Left renal cortex interstitium (tissue), 4 donors: Measurements from ENCODE around the gene RDH11. TPM values are rescaled to one million over a fixed set of nuclear protein-coding genes. Genes with fewer than 3 reads are reported as not detected.
"Not testable (repeated sequence)": the region's sequence is repeated elsewhere in the genome, so short reads cannot be mapped to it uniquely, and the experiment has no call there.

ENCODE experiments used
- DNase-seq, 4 donors: peaks; one replicate each; pipeline ENCODE4 v3.0.0-alpha.2; 2013; ENCODE audit warnings: low read depth in 4 of 4, low spot score in 2 of 4, missing footprints in 1 of 4
- polyA plus RNA-seq, 4 donors: library from polyadenylated mRNA; unstranded; fragments of 120-200 nt; gene quantifications; one replicate each; pipeline ENCODE4 v1.2.1, GENCODE V29; 2013; ENCODE audit not compliant: insufficient read length in 4 of 4

The RDH11 gene, protein sequence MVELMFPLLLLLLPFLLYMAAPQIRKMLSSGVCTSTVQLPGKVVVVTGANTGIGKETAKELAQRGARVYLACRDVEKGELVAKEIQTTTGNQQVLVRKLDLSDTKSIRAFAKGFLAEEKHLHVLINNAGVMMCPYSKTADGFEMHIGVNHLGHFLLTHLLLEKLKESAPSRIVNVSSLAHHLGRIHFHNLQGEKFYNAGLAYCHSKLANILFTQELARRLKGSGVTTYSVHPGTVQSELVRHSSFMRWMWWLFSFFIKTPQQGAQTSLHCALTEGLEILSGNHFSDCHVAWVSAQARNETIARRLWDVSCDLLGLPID
- polyA plus RNA-seq = 100 to 1,000 TPM in 3 of 4 donors, 10 to 100 TPM in 1; 96.0 to 120 (median 104) TPM

DNA sequence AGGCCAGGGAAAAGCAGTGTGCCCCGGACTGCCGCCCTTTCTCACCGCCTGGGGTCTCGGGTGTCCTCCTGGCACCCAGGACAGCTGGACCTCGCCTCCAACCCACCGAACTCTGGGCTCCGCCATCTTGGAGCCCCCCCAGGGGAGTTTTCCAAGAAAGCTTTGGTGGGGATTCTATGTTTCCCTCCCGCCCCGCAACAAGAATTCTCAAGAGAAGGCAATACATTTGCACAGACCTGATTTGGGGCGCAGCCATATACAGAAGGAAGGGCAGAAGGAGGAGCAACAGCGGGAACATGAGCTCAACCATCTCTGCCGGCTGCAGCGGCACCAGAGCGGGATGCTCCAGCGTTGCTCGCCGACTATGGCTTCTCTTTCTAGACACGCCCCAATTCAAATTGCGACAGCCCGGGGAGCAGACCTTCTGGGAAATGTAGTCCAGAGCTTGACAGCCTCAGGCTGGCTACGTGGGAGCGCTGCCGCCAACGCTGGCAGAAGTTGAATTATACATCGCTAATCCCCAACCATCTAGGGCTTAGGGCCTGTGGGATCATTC, at the start of gene RDH11:
RDH11 (minus strand) TSS at position 371 of the 556 bp plus-strand sequence; CDS start at position 310, 61 bp downstream.
- DNase-seq = peak; percentile 65 to 85 (median 80)

DNA sequence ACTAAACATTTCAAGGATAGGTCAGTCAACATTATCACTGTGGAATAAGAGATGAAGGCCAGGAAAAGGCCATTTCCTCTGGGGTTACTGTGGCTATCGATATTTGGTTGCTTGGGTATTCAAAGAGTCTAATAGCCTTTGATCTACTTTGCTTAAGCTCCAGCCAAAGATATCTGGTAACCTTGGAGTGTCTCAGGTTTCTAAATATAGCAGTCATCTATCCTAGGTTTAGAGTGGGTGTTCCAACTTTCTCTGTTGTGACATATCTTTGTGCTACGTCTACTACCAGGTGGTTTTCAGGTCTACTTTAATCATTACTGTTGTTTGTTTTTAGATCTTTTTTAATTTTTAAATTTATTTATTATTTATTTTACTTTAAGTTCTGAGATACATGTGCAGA, 48.5 kb upstream of the RDH11 start:
- DNase-seq = no peak

DNA sequence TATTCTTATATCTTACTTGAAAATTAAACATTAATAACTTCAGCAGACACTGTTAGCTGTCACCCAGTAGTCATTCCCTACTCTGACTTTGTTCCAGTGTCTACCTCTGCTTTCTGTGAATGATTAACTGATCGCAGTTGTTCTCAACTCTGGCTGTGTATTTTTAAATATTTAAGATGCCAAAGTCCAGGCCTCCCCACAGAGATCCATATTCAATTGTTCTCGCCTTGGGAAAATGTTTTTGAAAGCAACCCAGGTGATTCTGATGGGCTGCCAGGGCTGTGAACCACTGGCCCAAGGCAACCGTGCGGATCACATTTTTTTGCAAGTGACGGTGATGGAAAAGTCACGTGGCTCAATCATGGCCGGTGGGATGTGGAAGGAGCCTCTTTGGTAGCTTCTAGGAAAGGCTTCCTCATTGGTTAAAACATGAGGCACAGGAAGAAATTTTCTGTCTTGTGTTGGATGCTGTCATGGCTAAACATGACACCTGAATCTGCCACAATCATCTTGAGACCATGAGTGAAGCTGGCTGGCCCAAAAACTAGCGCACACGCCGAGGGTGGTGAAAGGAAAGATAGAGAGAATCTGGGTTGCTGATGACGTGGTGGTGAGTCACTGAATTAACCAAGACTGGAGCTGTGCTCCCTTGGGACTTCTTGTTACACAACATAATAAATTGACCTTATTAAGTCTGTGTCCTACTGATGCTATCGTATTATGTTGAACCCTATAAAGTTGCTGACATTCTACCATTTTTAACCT, 43.4 kb upstream of the RDH11 start:
- no peak for DNase-seq

DNA sequence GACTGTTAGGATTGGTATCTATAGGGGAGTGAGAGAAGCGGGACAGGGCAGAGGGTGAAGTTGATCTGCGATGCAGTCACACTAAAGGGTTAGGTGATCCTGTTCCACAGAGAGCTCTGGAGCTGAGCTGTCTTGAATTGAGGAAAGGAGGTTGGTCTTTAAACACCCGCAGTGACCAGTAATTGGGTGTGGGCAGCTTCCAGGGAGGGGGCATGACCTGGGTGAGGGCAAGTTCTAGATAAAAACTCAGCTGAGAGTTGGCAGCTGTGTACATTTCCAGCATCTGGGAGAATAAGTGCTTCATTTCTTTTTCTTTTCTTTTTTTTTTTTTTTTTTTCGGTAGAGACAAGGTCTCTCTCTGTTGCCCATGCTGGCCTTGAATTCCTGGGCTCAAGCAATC, 41.2 kb upstream of the RDH11 start:
- no peak for DNase-seq

DNA sequence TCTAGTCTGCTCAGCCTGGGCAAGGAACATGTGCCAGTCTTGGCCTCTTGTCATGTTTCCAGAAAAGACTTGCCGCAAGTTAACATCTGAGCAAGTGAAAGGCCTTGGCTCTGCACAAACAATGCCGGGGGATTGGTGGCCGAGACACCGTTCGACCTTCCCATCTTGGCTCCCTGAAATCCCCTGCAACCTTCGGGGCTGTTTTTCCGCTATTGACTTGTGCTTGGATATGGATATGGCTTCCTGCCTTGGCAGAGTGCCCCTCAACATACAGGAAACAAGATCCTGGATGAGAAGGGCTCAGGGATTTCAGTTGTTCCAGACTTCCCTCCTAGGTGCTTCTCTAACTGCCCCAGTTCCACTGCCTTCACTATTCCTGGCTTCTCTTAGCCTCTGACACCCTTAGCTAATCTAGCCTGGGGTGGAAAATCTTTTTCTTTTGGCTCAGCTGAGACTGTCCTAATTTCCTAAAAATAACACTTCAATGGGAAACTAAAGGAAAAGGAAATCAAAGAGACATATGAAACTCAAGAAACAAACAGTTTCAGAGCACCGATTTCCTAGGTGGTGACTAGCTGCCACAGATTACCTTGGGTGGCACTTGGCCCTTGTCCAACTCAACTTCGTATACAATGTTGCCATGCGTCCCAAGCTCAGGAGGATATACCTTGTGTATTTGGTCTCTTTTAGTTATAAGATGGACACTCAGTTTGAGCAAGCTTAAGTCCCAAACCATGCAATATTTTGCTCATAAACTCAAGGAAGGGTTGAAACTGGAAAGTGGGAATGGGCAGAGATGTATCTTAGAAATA, 40.0 kb upstream of the RDH11 start:
- no peak for DNase-seq

DNA sequence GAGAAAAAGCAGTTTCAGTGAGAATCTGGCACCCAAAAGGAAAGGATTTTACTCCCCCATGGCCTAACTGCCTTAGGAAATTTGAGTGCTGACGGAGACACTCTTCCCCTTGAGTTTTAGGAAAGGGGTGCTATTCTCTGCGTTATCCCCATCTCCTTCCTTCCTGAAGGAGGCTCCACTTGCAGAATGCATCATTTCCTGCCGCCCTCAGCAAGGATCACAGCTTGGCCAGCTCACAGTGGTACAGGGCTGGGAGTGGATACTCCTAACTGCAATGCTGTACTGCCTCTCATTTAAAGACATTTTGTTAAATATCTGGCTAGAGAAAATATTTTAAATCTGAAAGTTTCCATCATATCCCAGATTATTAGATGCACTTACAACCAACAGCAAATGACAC, 39.1 kb upstream of the RDH11 start:
- DNase-seq = no peak

DNA sequence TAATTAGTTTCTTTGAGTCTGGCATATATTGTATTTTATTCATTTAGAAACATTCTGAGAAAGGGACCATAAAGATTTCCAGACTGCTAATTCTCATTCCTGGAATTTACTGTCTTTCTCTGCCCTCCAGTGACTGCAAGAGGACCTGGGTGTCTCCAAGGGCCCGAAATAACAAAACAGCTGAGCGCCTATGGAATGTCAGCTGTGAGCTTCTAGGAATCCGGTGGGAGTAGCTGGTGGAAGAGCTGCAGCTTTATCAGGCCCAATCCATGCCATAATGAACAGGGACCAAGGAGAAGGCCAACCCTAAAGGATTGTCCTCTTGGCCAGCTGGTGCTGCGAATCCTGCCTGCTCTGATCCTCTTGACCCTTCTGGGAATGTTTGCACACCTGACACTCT, 38.1 kb upstream of the RDH11 start:
- DNase-seq = peak in 2 of 4 donors; percentile 18 to 24

DNA sequence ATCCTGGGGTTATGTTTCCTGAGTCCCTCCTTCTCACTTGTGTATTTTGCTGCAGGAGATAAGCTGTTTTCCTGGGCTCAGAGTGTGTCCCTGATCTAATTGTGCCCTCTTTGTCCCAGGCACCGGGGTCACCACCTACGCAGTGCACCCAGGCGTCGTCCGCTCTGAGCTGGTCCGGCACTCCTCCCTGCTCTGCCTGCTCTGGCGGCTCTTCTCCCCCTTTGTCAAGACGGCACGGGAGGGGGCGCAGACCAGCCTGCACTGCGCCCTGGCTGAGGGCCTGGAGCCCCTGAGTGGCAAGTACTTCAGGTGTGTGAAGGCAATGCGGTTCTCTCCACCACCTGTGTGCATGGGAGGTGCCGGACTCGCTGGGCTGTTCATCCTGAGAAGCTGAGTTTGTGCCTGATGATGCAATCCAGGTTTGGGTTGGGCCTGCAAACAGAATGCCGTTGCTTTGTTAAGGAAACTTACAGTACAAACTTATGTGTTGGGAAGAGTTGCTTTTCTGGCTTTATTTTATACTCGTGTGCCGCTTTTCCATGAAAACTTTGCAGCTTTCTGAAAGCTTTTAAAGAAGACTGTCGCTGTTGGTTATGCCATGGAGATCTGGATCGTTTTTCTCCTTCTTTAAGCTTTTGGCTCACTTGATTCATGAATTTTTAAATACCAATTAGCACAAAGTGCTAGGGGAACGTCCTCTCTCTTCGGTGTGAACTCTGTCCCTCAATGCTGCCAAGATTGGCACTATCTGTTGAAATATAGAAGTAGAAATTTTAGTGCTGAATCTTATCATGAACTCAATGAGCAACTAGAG, 33.7 kb upstream of the RDH11 start:
- no peak for DNase-seq

DNA sequence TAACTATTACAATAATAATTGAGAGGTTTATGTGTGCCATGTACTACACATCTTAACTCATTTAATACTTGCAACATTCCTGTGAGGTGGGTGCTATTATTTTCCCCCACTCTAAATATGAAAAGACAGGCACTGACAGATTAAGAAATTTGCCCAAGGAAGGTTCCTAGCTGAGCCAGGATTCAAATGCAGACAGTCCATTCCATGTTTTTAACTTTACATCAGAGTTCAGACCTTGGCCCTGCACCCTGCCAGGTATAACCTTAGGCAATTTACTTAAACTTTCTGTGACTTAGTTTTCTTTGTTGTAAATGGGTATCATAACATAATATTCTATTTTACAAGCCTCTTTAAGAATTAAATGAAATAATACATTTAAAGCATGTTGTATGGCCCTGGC, 32.7 kb upstream of the RDH11 start:
- DNase-seq = no peak

DNA sequence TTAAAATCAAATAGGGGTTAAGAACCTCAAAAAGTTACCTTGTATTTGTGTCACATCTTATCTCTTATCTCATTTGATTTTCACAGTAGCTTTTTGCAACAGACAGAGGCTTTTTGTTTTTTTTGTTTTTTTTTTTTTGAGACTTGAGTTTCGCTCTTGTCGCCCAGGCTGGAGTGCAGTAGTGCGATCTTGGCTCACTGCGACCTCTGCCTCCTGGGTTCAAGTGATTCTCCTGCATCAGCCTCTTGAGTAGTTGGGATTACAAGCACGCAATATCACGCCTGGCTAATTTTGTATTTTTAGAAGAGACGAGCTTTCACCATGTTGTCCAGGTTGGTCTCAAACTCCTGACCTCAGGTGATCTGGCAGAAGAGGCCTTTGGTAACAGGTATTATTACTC, 31.8 kb upstream of the RDH11 start:
- DNase-seq = no peak

DNA sequence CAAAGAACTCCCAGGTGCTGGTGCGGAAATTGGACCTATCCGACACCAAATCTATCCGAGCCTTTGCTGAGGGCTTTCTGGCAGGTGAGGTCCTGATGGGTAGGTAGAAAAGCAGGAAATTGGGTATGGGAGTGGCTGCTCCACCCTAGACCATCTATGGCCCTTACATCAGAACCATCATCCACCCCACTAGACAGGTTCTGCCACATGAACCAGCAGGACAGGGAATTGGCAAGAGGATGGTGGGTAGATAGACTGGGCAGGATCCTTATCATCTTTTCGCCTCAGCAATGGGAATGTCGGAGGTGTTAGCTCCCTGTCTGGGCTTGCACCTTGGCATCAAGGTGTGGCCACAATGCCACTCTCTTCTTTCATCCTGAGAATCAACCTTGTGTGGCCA, 29.6 kb upstream of the RDH11 start:
- no peak for DNase-seq

DNA sequence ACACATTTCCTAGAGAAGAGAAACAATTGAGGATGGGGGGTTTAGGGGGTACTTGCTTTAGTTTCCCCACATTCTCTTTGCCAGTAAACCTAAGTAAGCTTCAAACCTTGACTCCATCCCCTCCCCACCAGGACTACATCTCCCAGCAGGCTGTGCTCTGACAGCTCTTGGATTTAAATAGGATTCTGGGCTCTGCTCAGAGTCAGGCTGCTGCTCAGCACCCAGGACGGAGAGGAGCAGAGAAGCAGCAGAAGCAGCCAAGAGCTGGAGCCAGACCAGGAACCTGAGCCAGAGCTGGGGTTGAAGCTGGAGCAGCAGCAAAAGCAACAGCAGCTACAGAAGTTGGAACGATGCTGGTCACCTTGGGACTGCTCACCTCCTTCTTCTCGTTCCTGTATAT, 26.7 kb upstream of the RDH11 start:
- no peak for DNase-seq

DNA sequence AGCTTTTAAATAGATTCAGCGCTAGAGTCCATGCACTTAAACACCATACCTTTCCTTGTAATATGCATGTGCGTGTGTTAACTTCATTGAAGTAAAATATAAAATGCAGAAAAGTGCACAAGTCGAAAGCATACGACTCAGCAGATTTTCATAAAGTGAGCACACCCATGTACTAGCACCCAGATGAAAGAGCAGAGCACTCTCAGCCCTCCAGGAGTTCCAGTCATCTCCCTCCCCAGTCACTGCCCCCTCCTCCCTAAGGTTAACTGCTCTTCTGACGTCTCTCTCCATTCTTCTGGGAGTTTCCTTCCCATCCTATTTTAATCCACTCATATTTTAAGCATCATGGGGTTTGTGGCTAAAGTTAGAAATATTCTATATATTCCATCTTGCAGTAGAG, 26.3 kb upstream of the RDH11 start:
- DNase-seq = no peak

DNA sequence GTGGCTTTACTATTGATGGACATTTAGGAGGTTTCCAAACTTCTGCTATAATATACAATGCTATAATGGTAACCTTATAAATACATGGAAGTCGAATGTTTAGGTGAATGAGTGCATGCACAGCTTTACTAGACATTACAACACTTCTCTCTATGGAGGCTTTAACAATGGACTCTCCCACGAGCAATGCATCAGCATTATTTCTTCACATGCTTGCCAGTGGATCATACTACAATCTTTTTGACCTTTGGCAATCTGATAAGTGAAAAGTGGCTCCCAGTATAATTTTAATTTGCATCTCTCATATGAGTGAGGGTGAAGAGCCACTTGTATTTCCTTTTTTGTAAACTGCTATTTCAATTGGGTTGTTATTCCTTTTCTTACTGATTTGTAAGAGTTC, 24.3 kb upstream of the RDH11 start:
- no peak for DNase-seq

DNA sequence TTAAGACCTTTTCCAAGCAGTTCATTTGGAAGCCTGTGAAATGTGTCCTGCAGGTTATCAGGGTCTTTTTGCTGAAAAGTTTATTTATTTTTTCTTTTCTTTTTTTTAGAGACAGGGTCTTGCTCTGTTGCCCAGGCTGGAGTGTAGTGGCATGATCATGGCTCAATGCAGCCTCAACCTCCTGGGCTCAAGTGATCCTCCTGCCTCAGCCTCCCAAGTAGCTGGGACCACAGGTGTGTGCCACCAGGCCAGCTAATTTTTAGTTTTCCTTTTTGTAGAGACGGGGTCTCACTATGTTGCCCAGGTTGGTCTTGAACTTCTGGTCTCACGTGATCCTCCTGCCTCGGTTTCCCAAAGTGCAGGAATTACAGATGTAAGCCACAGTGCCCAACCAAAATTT, 23.8 kb upstream of the RDH11 start:
- not testable (repeated sequence) for DNase-seq

DNA sequence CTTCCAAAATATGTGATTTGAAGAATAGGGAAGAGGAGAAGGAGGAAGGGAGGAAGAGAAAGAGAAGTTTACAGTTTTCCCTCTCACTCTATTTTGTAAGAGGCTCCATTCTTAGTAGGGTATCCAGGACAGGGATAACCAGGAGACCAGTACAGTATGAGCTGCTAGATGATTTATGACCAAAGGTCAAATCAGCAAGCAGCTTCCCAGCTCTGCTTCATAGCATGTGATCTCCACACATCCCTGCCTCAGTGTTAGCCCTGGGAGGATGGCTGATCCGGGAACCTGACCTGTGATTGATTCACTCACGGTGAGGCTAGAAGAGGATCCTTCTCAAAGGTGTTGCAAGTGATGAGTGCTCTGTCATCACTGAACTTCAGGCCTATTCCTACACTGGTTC, 22.7 kb upstream of the RDH11 start:
- no peak for DNase-seq

DNA sequence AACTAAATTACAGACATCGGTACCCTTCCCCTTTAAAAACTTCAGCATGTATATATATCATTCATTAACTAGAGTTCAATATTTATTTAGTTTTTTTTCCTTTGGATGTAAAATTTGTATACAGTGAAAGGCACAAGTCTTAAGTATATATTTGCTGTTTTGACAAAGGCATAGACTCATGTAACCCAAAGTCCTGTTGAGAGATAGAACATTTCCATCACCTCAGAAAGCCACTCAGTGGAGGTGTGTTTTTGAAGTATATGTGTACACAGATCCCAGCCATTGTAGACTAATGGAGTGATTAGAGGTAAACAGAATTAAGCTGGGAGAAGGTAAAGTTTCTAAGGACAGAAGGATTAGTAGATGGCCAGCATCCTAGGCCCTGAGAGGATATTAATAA, 21.5 kb upstream of the RDH11 start:
- DNase-seq = no peak

DNA sequence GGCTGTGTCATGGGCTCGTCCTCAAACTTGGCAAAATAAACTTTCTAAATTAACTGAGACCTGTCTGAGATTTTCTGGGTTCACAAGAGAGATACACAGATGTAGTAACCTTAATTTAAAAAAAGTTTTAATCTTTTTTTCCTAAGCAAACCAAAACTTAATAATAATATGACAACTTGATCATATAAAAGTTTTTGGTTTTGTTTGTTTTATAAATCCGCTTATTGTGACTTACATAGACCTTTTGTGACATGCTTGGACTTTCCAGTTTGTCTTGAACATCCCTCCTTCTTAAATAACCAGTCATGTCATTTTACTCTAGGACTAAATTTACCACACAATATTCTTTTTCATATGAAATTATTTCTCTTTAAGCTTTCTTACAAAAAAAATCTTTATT, 14.6 kb upstream of the RDH11 start:
- no peak for DNase-seq

DNA sequence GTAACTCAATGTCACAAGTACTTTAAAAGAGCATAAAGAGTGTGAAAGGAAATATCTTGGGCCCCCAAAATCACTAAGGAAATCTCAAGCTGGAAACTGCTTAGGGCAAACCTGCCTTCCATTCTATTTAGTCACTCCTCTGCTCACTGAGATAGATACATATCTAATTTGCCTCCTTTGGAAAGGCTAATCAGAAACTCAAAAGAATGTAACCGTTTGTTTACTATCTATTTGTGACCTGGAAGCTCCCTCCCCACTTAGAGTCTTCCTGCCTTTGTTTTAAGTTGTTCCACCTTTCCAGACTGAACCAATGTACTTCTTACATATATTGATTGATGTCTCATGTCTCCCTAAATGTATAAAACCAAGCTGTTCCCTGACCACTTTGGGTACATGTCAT, 14.2 kb upstream of the RDH11 start:
- not testable (repeated sequence) for DNase-seq

DNA sequence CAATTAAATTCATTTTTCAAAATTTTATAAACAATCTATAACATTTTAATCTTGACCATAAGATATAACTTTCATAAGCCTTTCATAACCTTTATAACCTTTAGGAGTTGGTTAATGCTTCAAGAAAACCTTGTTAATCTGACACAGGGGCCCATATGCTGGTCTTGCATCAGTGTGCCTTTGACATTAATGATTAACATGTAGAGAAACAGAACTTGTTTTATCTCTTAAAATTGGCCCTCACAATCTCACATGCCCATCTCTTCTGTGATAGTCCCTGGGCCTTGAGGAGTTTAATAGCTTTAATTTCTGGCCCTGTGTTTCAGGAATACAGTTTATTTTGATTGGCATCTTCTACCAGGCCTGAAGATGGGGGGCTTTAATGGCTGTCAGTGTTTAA, 13.8 kb upstream of the RDH11 start:
- DNase-seq = not testable (repeated sequence)
